PC-3 (cell line): ENCODE measurements around the gene CLEC4A.
"Not testable (repeated sequence)": the region's sequence is repeated elsewhere in the genome, so short reads cannot be mapped to it uniquely, and the experiment has no call there.

Source experiments
- CTCF ChIP-seq: fragments of 300-600 bp; sonication (generic); conservative IDR thresholded peaks from 2 replicates; pipeline ENCODE4 v1.5.1; 2017; ENCODE audit warnings: antibody characterized with exemption, low read depth, mild to moderate bottlenecking, low read length
- EZH2 ChIP-seq: fragments of 300-600 bp; sonication (generic); IDR thresholded peaks from one replicate; pipeline ENCODE4 v1.6.1; 2017; ENCODE audit warnings: antibody characterized with exemption, mild to moderate bottlenecking, low read length; ENCODE audit not compliant: unreplicated experiment
- EZH2phosphoT487 ChIP-seq: fragments of 300-600 bp; sonication (generic); IDR thresholded peaks from 2 replicates; pipeline ENCODE4 v1.6.1; 2018; ENCODE audit warnings: mild to moderate bottlenecking, antibody characterized with exemption, low read length, borderline replicate concordance

DNA sequence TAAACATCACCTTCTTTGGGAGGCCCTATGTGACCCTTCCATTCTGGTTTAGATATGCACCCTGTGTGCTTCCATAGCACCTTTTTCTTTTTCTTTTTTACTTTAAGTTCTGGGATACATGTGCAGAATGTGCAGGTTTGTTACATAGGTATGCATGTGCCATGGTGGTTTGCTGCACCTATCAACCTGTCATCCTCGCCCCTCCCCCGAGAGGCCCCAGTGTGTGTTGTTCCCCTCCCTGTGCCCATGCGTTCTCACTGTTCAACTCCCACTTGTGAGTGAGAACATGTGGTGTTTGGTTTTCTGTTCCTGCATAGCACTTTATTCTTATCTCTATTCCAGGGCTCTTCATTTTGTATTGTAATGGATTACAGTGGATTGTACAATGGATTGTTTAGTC is 39.1 kb upstream of the CLEC4A start:
- not testable (repeated sequence) for TF ChIP-seq CTCF, EZH2, EZH2phosphoT487
